A172 (cell line): ENCODE measurements around the gene TASP1. TPM values are rescaled to one million over a fixed set of nuclear protein-coding genes. Genes with fewer than 3 reads are reported as not detected.
"Not testable (repeated sequence)": the region's sequence is repeated elsewhere in the genome, so short reads cannot be mapped to it uniquely, and the experiment has no call there.

ENCODE experiments used
- DNase-seq: peaks from one replicate; pipeline ENCODE4 v3.0.0-alpha.2; 2015; ENCODE audit warnings: low spot score
- total RNA-seq: library from RNA; depleted of rRNA; stranded (reverse); fragments of >200 nt; shearing (Covaris generic); gene quantifications from 2 replicates; pipeline ENCODE4 v1.2.3, GENCODE V29; 2014

Gene TASP1
- total RNA-seq, 1 experiment from 2014 or later, result 6.7 TPM

DNA sequence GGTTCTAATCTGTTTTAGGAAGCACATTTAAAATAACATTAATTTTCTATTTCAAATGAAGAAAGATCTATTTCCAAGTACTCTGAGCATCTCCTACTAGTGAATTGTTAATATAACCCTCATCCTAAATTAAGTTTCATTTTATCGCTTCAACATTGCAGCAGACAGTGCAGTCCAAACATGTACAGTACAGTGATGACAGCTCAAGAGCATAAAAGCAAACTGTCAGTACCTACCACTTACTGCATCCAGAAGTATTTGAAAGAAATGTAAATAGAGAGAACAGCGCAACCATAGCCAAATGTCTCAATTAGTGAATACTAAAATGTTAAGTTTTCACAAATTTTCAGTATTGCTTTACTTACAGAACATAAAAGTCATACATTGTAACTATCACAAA lies 238.3 kb downstream of the TASP1 start:
- no peak for DNase-seq

DNA sequence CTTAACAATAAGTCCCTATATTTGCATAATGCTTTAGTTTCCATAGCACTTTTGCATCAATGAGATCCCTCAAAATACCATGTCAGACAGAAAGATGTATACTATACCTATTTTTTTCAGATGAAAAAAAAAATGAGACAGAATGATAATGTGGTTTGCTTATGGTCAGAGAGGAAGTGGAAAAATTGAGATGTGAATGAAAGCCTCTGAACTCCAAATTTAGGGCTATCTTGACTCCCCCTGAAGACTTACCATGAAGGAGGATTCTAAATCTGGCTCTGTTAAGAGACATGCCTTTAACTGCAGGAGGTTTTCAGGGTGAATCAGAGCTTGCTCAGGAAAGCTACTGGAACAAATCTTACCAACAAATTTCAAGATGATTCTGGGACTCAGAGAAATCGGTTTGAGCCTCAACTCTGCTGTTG lies 241.4 kb downstream of the TASP1 start:
- no peak for DNase-seq

DNA sequence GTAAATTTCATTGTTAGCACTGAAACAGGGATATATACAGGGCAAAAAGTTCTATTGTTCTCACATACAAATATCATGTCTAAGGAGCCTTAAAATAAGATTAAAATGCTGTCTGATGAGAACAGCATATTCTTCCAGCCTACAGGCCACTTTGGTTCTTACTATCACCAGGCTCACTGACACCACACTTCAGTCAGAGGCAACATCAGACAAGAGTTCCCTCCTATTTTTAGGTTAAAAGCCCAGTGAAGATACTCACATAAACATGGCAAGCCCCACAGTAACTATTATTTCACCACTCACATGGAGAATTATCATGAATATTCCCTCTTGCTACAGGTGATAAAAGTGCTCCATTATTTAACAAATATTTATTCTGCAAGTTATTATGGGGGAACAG lies 241.9 kb downstream of the TASP1 start:
- DNase-seq, result no peak

DNA sequence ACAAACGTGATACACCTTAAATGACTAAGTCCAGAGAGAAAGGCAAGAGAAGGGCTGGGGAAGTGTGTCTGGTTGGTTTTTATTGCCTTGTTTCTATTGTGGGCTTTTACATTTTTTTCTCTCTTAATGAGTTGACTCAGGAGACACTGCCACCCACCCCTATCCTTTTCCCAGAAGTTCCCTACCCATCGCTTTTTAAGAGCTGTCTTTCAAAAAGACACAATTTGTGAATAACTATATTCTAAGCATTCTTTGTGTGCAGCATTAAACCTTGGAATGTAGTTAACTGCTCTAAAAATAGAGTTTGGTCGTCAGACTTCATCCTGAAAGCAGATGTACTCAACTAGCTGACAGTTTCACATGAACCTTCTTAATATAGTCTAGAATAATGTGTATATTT lies 242.7 kb downstream of the TASP1 start:
- DNase-seq, result peak; percentile 10

DNA sequence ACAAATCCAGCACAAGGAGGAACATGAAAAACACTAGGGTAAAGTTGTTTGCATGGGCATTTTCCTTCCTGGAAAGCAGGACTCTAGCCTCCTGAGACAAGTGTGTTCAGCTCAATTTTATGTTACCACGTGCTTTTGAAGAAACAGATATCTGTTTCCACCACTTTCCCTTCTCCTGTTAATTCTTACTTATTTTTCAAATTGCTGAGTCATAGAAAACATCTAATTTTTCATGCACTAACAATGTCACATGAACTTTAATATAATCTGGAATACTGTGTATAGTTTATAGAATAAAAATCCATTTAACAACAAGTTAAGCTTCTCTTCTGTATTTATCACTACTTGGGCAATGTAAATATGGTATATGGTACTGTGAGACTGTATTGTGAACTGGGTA lies 243.5 kb downstream of the TASP1 start:
- DNase-seq, result no peak

DNA sequence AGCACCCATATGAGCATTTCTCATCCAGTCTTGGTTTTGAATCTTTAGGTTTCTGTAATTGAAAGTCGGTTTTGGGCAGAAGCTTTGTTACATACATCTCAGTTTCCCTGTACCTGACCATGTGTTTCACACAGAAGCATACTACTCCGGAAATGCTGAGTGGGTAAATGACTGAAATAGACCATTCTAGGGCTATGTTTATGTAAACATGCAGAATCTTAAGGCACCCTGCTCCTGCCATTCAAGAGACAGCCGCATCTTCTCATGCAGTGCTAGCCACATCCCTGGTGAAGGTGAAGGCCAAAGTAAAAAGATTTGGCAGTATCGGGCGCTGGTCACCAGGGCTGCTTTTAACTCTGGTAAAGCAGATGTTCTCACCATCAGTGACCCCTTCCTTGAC lies 246.3 kb downstream of the TASP1 start:
- no peak for DNase-seq

DNA sequence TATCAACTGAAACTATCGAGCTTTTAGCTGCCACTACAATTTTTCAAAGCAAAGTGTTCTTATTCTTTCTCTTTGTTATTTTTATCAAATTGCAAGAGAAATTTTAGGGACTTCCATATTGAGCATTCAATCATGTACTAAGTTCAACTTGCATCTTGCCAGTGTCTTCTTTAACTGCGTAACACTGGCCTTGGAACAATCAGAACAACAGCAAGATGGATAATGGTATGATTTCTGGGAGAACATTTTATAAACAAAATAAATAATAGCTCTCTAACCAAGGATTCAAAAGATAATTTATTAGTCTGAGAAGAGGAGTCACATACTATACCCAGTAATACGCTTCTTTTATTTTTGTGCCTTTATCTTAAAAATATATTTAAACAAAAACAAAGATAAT lies 249.6 kb downstream of the TASP1 start:
- DNase-seq, result no peak

DNA sequence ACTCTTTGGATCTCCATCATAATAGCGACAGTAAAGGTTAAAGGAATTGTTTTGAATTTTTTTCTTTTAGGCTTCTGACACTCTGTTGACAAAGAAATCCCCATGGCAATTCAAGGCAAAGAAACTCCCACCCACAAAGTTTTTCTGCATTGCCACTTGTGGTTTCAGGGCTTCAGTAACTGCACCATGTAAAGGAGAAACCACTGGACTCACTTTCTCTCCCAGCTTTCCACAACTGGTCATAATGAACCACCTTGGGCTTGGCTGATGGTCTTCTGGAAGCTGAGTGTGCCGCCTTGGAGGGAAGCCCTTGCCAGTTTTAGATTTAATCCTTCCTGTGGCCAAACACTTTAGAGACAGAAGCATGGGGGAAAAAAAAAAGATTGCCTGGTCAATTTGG lies 254.6 kb downstream of the TASP1 start:
- DNase-seq, result no peak

DNA sequence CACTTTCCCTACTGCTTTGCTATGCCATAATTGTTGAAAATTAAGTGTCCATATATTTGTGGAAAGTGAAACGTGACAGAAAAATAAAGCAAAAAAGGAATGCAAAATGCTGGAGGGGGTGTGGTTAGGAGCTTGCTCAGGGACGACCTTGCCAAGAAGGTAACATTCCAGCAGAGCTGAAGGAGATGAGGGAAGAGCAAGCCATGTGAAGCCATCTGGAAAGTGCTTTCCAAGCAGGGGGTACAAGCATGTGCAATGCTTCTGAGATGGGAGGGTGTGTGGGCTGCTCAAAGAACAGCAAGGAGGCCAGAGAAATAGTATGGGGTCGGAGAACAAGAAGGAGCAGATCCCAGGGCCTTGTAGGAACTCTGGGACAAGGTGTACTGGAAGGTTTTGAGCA lies 255.9 kb downstream of the TASP1 start:
- DNase-seq, result no peak

DNA sequence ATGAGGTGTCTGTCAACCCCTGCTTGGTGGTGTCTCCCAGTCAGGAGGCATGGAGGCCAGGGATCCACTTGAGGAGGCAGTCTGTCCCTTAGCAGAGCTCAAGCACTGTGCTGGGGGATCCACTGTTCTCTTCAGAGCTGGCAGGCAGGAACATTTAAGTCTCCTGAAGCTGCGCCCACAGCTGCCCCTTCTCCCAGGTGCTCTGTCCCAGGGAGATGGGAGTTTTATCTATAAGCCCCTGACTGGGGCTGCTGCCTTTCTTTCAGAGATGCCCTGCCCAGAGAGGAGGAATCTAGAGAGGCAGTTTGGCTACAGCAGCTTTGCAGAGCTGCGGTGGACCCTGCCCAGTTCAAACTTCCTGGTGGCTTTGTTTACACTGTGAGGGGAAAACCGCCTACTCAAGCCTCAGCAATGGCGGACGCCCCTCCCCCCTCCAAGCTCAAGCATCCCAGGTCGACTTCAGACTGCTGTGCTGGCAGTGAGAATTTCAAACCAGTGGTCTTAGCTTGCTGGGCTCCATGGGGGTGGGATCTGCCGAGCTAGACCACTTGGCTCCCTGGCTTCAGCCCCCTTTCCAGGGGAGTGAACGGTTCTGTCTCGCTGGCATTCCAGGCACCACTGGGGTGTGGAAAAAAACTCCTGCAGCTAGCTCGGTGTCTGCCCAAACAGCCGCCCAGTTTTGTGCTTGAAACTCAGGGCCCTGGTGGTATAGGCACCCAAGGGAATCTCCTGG lies 258.1 kb downstream of the TASP1 start:
- not testable (repeated sequence) for DNase-seq

DNA sequence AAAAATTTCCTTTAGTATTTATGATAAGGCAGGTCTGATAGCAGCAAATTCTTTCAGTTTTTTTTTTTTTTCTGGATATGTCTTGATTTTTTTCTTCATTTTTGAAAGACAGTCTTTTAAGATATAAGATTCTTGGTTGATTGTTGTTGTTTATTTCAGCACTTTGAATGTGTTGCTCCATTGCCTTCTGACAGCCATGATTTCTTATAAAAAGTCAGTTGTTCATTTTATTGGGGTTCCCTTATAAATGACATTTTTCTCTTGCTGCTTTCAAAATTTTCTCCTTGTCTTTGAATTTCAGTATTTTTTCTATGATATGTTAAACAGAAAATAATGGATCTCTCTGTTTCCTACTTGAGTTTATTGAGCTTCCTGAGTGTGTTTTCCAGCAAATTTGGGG lies 265.3 kb downstream of the TASP1 start:
- no peak for DNase-seq

DNA sequence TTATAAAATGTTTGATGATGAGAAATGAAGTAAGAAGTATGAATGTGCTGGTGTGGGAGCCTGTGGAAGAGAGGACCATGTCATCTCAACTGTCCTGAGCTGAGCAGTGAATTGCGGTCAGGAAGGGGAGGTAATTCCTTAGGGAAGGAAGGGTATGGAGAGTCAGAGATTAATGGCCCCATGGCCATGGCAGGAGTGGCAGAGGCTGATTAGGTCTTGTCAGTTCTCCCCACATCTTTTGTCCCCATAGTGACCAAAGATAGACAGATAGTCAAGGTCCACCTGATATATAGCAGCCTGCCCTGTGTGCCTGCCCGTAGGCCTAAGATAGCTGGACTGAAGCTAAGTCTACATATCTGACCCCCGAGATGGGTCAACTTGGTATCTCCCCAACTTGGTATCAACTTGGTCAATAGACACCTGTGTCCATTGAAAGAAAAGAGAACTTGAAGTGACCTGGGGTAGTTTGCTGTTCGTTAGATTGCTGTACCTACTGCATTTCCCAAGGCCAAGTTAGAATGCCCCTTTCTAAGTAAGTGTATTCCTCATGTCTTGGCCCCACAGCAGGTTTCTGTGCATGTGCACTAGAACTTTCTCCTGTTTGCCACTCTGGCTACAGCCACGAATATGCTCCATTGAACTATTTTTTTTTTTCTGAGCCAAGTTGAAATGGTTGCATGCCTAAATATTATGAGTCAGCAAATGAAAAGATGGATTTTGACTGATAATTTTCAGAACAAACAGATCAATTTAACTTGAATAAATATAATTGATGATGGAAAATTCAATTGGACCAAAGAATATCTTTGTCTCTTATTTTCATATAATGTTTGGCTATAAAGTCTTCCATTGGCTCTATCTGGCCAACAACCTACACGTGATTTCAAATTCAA lies 274.2 kb downstream of the TASP1 start:
- DNase-seq, result no peak

DNA sequence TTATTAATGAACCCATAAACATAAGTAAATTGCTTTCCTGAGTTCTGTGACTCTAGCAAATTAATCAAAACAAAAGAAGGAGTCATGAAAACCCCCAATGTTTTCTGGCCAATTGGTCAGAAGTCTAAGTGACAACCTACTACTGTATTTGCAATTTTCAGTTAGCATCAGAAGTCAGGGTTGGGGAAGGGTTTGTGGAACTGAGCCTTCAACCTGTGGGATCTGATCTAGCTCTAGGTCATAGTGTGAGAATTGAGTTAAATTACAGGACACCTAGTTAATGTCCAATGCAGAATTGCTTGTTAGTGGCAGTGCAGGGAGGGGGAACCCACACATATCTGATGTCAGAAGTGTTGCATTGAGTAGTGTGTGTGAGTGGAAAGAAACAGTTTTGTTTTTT lies 275.3 kb downstream of the TASP1 start:
- DNase-seq, result no peak

DNA sequence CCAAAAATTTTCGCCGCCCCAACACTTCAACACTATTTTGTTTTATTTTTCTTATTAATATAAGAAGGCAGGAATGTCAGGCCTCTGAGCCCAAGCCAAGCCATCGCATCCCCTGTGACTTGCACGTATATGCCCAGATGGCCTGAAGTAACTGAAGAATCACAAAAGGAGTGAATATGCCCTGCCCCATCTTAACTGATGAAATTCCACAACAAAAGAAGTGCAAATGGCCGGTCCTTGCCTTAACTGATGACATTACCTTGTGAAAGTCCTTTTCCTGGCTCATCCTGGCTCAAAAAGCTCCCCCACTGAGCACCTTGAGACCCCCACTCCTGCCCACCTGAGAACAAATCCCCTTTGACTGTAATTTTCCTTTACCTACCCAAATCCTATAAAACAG lies 276.6 kb downstream of the TASP1 start:
- not testable (repeated sequence) for DNase-seq

DNA sequence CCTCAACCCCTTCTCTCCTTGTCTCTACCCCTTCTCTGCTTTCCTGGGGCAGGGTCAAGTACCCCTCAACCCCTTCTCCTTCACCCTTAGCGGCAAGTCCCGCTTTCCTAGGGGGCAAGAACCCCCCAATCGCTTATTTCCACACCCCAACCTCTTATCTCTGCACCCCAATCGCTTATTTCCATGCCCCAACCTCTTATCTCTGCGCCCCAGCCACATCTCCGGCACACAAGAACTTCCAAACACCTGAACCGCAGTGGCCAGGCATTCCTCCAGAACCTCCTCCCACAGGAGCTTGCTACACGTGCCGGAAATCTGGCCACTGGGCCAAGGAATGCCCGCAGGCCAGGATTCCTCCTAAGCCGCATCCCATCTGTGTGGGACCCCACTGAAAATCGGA lies 279.8 kb downstream of the TASP1 start:
- not testable (repeated sequence) for DNase-seq

DNA sequence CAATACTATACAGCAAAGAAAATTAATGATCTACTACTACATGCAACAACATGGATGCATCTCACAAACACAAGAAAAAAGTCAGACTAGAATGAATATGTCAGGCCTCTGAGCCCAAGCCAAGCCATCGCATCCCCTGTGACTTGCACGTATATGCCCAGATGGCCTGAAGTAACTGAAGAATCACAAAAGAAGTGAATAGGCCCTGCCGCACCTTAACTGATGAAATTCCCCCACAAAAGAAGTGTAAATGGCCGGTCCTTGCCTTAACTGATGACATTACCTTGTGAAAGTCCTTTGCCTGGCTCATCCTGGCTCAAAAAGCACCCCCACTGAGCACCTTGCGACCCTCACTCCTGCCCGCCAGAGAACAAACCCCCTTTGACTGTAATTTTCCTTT lies 280.9 kb downstream of the TASP1 start:
- not testable (repeated sequence) for DNase-seq

DNA sequence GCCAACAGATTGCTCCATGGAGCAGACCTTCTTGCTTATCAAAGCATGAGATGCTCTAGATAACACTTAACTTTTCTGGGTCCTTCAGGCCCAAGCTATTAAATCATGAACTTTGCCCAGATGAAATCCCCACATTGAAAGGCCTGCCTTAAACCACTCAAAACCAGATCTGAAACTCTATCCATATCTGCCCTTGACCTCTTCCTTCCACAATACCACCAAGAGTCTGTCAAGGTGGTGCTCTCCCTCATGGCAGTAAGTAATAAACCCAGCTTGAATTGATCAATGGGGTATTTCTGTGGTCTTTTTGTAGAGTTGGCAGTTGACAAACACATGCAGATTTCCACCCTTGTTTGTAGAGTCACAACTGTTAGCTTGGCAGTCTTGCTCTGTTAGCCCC lies 282.1 kb downstream of the TASP1 start:
- no peak for DNase-seq

DNA sequence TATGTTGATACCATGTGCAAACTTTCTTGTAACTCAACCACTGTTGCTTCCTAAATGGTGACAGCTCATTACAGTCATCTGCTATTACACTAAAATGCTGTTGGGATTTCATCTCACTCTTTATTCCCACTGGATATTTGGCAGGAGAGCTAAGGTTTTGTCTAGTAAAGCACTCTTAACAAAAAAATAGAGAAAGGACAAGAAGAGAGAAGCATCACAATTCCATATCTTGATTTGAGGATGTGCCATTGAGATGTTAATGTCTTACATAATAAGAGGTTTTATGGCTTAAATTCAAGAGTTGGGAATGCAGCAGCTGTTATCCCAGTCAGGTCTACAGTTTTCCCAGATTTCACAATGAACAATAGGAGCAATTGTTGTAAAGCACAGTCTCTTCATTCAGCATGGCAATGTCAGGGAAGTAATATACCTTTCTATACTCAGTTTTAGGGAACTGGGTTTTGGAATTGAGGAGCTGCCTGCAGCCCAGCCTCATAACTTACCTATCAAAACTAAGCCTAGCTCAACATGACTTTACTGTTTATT lies 282.7 kb downstream of the TASP1 start:
- DNase-seq, result no peak

DNA sequence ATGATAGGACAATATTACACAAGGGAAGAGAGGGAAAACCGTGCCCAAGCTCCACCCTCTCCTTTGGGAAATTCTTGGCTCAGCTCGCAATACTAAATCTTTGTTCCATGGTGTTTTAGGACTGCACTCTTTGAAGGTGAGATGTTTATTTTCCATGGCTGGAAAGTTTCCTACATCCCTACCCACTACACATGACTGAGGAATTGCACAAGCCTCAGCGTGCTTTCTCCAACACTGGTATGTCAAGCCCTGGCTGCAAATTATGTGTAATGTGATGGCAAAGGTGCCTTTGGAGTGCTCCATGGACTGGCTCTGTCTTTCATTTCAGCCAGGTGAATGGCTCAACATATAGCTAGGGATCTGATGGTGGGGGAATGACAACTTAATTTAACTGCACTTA lies 283.3 kb downstream of the TASP1 start:
- DNase-seq, result no peak

DNA sequence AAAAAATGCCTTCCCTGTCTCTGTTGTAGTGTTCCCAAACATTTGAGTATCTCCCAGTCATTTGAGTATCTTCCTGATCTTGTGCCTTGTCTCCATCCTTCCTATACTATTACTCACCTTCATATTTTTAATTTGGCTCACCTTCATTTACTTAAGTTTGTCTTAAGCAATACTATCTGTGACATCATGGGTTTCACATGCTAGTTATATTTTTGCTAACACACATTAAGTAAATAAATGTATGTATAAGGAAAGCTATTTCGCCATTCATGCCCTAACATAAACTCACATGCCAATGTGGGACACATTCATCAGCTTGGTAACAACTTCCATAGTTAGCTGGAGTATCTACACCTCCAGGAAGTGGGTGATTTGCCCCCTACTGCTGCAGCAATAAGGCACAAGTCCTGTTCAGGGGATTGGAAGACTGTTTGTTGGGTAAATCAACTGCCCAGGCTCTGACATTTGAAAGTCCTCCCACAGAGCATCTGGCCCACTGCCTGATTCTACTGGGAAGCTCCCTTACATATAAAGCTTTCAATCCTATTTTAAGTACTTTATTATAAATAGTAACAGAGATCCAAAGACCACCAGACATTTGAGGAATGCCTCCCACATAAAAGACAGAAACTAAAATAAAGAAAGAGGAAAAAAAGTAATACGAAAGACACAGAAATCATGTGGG lies 285.3 kb downstream of the TASP1 start:
- no peak for DNase-seq

DNA sequence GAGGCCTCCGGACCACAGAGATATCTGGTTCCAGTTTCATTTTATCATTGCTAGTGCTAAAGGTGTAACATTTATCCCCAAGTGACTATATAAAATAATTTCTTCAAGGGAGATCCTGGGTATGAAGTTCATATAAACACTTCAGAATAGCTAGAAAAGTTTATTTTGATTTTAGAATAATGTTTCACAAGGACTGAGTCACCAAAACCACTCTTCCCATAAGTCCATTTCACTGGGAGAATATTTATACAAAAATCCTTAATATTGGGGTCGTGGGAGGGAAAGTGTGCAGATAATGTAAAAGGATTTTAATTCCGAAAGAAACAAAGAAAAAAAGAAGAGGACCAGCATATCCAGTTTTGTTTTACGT lies 289.5 kb downstream of the TASP1 start:
- DNase-seq, result no peak
